CD4-positive, alpha-beta T cell (primary cell): ENCODE results near the gene SPTLC2. TPM values are rescaled to one million over a fixed set of nuclear protein-coding genes. Genes with fewer than 3 reads are reported as not detected.
"Not testable (repeated sequence)": the region's sequence is repeated elsewhere in the genome, so short reads cannot be mapped to it uniquely, and the experiment has no call there.

ENCODE experiments used
- ATAC-seq: fragments of 200-7000 bp; cut with Tn5 transposase; one replicate; pipeline ENCODE4 v1.10.0; 2022; ENCODE audit warnings: mild to moderate bottlenecking; ENCODE audit not compliant: poor library complexity
- CTCF ChIA-PET: fragments of 350-600 bp; sonication (Branson Sonifier 250); formaldehyde crosslinking; loops from one replicate; lab custom pipeline; 2021; ENCODE audit warnings: antibody characterized with exemption, inconsistent platforms; lab: Charles Lee
- POLR2A ChIA-PET: fragments of 350-600 bp; sonication (Branson Sonifier 250); formaldehyde crosslinking; loops from one replicate; lab custom pipeline; 2021; ENCODE audit warnings: antibody characterized with exemption, inconsistent platforms; lab: Charles Lee
- DNase-seq, 14 experiments: peaks; one replicate each; pipeline ENCODE4 v3.0.0-alpha.2; 2013 to 2020; ENCODE audit warnings: mixed read lengths in 2 of 14
- H3K27ac ChIP-seq, 2 donors: one replicate each; pipeline versions ENCODE4 v1.5.1 to v1.7.0; 2013; ENCODE audit warnings: low read length in 2 of 2, low read depth in 1 of 2, mild to moderate bottlenecking in 1 of 2
- H3K27me3 ChIP-seq, 2 experiments: 1 replicate in 1 of 2; 2 replicates in 1 of 2; pipeline versions ENCODE4 v1.6.1 to v1.7.0; 2013; ENCODE audit warnings: low read length in 2 of 2, control low read depth in 1 of 2, mild to moderate bottlenecking in 1 of 2, moderate library complexity in 1 of 2; ENCODE audit not compliant: insufficient read depth in 2 of 2, control insufficient read depth in 1 of 2
- H3K36me3 ChIP-seq: one replicate; pipeline ENCODE4 v1.6.1; 2013; ENCODE audit warnings: low read length, control low read depth; ENCODE audit not compliant: insufficient read depth
- H3K4me1 ChIP-seq: one replicate; pipeline ENCODE4 v1.6.1; 2013; ENCODE audit warnings: low read length, control low read depth; ENCODE audit not compliant: insufficient read depth
- H3K4me3 ChIP-seq: one replicate; pipeline ENCODE4 v1.5.1; 2013; ENCODE audit warnings: mild to moderate bottlenecking, low read length, moderate library complexity
- H3K9me3 ChIP-seq, 2 experiments: 1 replicate in 1 of 2; 2 replicates in 1 of 2; pipeline versions ENCODE4 v1.6.1 to v1.7.0; 2013; ENCODE audit warnings: low read length in 2 of 2, mild to moderate bottlenecking in 2 of 2, control low read depth in 1 of 2, moderate library complexity in 1 of 2; ENCODE audit not compliant: control insufficient read depth in 1 of 2, insufficient read depth in 1 of 2
- H3K27ac Mint-ChIP-seq: one replicate; pipeline ENCODE4 v1.8.0; 2020; ENCODE audit warnings: mixed read lengths
- H3K27me3 Mint-ChIP-seq: one replicate; pipeline ENCODE4 v1.8.0; 2021; ENCODE audit warnings: mixed read lengths
- H3K36me3 Mint-ChIP-seq: one replicate; pipeline ENCODE4 v1.8.0; 2021; ENCODE audit warnings: low read depth, mixed read lengths
- H3K4me1 Mint-ChIP-seq: one replicate; pipeline ENCODE4 v1.8.0; 2021; ENCODE audit warnings: low read depth, mixed read lengths
- H3K4me3 Mint-ChIP-seq: one replicate; pipeline ENCODE4 v1.8.0; 2020; ENCODE audit warnings: mild to moderate bottlenecking, mixed read lengths
- H3K9me3 Mint-ChIP-seq: one replicate; pipeline ENCODE4 v1.8.0; 2020; ENCODE audit warnings: mixed read lengths
- CTCF ChIP-seq: fragments of 200-600 bp; IDR thresholded peaks from one replicate; pipeline ENCODE4 v1.8.0; 2022; ENCODE audit warnings: antibody characterized with exemption, mild to moderate bottlenecking
- intact Hi-C, 2 experiments: fragments of 100-400 bp; cut with DNase I in 1 of 2; cut with micrococcal nuclease in 1 of 2; formaldehyde crosslinking; loops; one replicate each; pipeline versions ENCODE4 v1.15.1 to v1.9.0; 2023 to 2025; cut with DNase I, micrococcal nuclease
- total RNA-seq, 174 experiments: library from RNA in 2 of 174; stranded (reverse) in 2 of 174; gene quantifications; one replicate each; pipeline ENCODE4 v1.2.3 and lab custom pipeline; 2021 to 2026

The SPTLC2 gene
- total RNA-seq, 2 experiments from 2014 or later = 13.0 to 14.5 TPM

- Mint-ChIP-seq H3K27me3 (no peaks in the 10 kb centered on the region), H3K27ac (peak overlapping the region; percentile 83), H3K4me3 (peak overlapping the region; percentile 86), H3K9me3 (no peaks in the 10 kb centered on the region), H3K36me3 (peaks cover 37% of the 10 kb centered on the region), H3K4me1 (peaks cover 62% of the 10 kb centered on the region)
- peak overlapping the region; percentile 17 for H3K4me3 ChIP-seq
- POLR2A ChIA-PET = interaction anchor here (0.8 to 1.5 kb wide), 4 partner anchors 12 to 99 kb away, joined by 3 to 8 read pairs (median 5); no protein-coding TSS in a partner anchor
- H3K27me3 ChIP-seq = no peaks in the 10 kb centered on the region
- peaks cover 31% of the 10 kb centered on the region for H3K4me1 ChIP-seq
- intact Hi-C loops = loop anchor here in 1 of 2 experiments (1.0 kb wide), 1 partner anchor 23 kb away; the partner anchor contains the start of gene SPTLC2
- H3K27ac ChIP-seq = peak overlapping the region; percentile 13 to 52
- peaks cover 26% of the 10 kb centered on the region for H3K36me3 ChIP-seq
- DNase-seq (peak in 3 of 14 experiments; percentile 58 to 82 (median 58)), ATAC-seq (peak; percentile 91)
- CTCF ChIA-PET = no interaction called here
- no peaks in the 10 kb centered on the region for H3K9me3 ChIP-seq
- no peak for TF ChIP-seq CTCF
Measured at GRCh38 chr14:77593501-77593961, 22.9 kb downstream of the SPTLC2 start.

- H3K36me3 Mint-ChIP-seq = peaks cover 26% of the 10 kb centered on the region
- no peak for DNase-seq
- no peaks in the 10 kb centered on the region for H3K27me3 Mint-ChIP-seq
- Histone ChIP-seq H3K4me1 (peaks cover 32% of the 10 kb centered on the region), H3K4me3 (no peak overlapping the region), H3K9me3 (no peaks in the 10 kb centered on the region), H3K36me3 (peaks cover 15% of the 10 kb centered on the region), H3K27ac (no peak overlapping the region), H3K27me3 (no peaks in the 10 kb centered on the region)
- no peak for ATAC-seq
- peak overlapping the region; percentile 49 for H3K4me3 Mint-ChIP-seq
- CTCF ChIA-PET = no interaction called here
- TF ChIP-seq CTCF = no peak
- intact Hi-C loops = no loop called here
- no peak overlapping the region for H3K27ac Mint-ChIP-seq
- no peaks in the 10 kb centered on the region for H3K9me3 Mint-ChIP-seq
- H3K4me1 Mint-ChIP-seq = peaks cover 68% of the 10 kb centered on the region
- POLR2A ChIA-PET = no interaction called here
Measured at GRCh38 chr14:77590845-77591485, 25.5 kb downstream of the SPTLC2 start.

GRCh38 chr14:77589099-77589498 is 27.3 kb downstream of the SPTLC2 start:
- peaks cover 24% of the 10 kb centered on the region for H3K4me1 ChIP-seq
- DNase-seq (no peak), ATAC-seq (no peak)
- H3K36me3 Mint-ChIP-seq = peaks cover 12% of the 10 kb centered on the region
- intact Hi-C loops = no loop called here
- TF ChIP-seq CTCF = no peak
- no peak overlapping the region for H3K27ac ChIP-seq
- H3K4me1 Mint-ChIP-seq = peaks cover 61% of the 10 kb centered on the region
- H3K27me3 Mint-ChIP-seq = no peaks in the 10 kb centered on the region
- ChIA-PET POLR2A (no interaction called here), CTCF (interaction anchor here (1.1 kb wide), 1 partner anchor 17 kb away, joined by 3 read pairs; no protein-coding TSS in a partner anchor)
- no peak overlapping the region for H3K27ac Mint-ChIP-seq
- H3K4me3 ChIP-seq = no peak overlapping the region
- H3K9me3 ChIP-seq = no peaks in the 10 kb centered on the region
- H3K36me3 ChIP-seq = peaks cover 4% of the 10 kb centered on the region
- H3K9me3 Mint-ChIP-seq = no peaks in the 10 kb centered on the region
- no peaks in the 10 kb centered on the region for H3K27me3 ChIP-seq
- H3K4me3 Mint-ChIP-seq = peak overlapping the region; percentile 38

- DNase-seq, H3K4me3 Mint-ChIP-seq, H3K27ac ChIP-seq, H3K36me3 ChIP-seq, H3K27ac Mint-ChIP-seq, H3K9me3 ChIP-seq, POLR2A ChIA-PET, H3K9me3 Mint-ChIP-seq, H3K27me3 Mint-ChIP-seq, H3K36me3 Mint-ChIP-seq, H3K27me3 ChIP-seq, H3K4me3 ChIP-seq, ATAC-seq, intact Hi-C loops: not testable (repeated sequence)
- H3K4me1 ChIP-seq = peaks cover 24% of the 10 kb centered on the region
- CTCF ChIA-PET = interaction anchor here (0.7 kb wide), 1 partner anchor 45 kb away, joined by 3 read pairs; no protein-coding TSS in a partner anchor
- peaks cover 57% of the 10 kb centered on the region for H3K4me1 Mint-ChIP-seq
Measured at GRCh38 chr14:77588411-77589025, 27.9 kb downstream of the SPTLC2 start.
